Naive B cell (primary cell): Measurements from ENCODE around the gene SYT15. TPM values are rescaled to one million over a fixed set of nuclear protein-coding genes. Genes with fewer than 3 reads are reported as not detected.
"Not testable (repeated sequence)": the region's sequence is repeated elsewhere in the genome, so short reads cannot be mapped to it uniquely, and the experiment has no call there.

Experiments used
- ATAC-seq, 2 donors: fragments of 150-1000 bp; cut with Tn5 transposase; 2 replicates each; pipeline ENCODE4 v1.10.0; 2021; ENCODE audit warnings: low read depth in 2 of 2, mild to moderate bottlenecking in 2 of 2, moderate library complexity in 2 of 2
- DNase-seq: peaks from one replicate; pipeline ENCODE4 v3.0.0; 2022
- H3K27ac Mint-ChIP-seq, 6 donors: one replicate each; pipeline ENCODE4 v1.8.0; 2020 to 2022; ENCODE audit warnings: mild to moderate bottlenecking in 6 of 6, mixed read lengths in 6 of 6, moderate library complexity in 5 of 6, inconsistent platforms in 2 of 6
- H3K27me3 Mint-ChIP-seq, 3 donors: one replicate each; pipeline ENCODE4 v1.8.0; 2021 to 2022; ENCODE audit warnings: mixed read lengths in 3 of 3, mild to moderate bottlenecking in 1 of 3
- H3K36me3 Mint-ChIP-seq, 2 donors: one replicate each; pipeline ENCODE4 v1.8.0; 2020 to 2022; ENCODE audit warnings: mixed read lengths in 2 of 2, inconsistent platforms in 1 of 2, mild to moderate bottlenecking in 1 of 2
- H3K4me1 Mint-ChIP-seq, 3 donors: one replicate each; pipeline ENCODE4 v1.8.0; 2020 to 2022; ENCODE audit warnings: mixed read lengths in 3 of 3, inconsistent platforms in 1 of 3, mild to moderate bottlenecking in 1 of 3, moderate library complexity in 1 of 3
- H3K4me3 Mint-ChIP-seq, 8 donors: one replicate each; pipeline ENCODE4 v1.8.0; 2020 to 2022; ENCODE audit warnings: mild to moderate bottlenecking in 8 of 8, mixed read lengths in 8 of 8, moderate library complexity in 8 of 8, inconsistent platforms in 2 of 8
- H3K9me3 Mint-ChIP-seq, 7 donors: one replicate each; pipeline ENCODE4 v1.8.0; 2020 to 2022; ENCODE audit warnings: mixed read lengths in 7 of 7, mild to moderate bottlenecking in 5 of 7, inconsistent platforms in 2 of 7, moderate library complexity in 1 of 7
- polyA plus RNA-seq, 6 donors: library from polyadenylated mRNA; unstranded; fragments of 300-500 nt; fragmentation: Illumina TruSeq; gene quantifications; one replicate each; pipeline ENCODE4 v1.2.3, GENCODE V29; 2021; ENCODE audit warnings: low read depth in 6 of 6

The SYT15 gene
- polyA plus RNA-seq: under 1 TPM in 4 of 6 donors, not detected in 2; 0.06 to 0.36 (median 0.07) TPM

GRCh38 chr10:46578474-46579178 lies at the start of gene SYT15:
Gene SYT15, plus strand, starts transcription at chr10:46579128. Its CDS starts 41 bp downstream, at chr10:46579169.
- H3K27ac Mint-ChIP-seq, H3K4me1 Mint-ChIP-seq, H3K27me3 Mint-ChIP-seq, H3K9me3 Mint-ChIP-seq, DNase-seq, H3K36me3 Mint-ChIP-seq, H3K4me3 Mint-ChIP-seq, ATAC-seq: not testable (repeated sequence)

GRCh38 chr10:46529742-46530141 lies 49.2 kb upstream of the SYT15 start:
- H3K4me1 Mint-ChIP-seq, DNase-seq, H3K27ac Mint-ChIP-seq, H3K4me3 Mint-ChIP-seq, H3K36me3 Mint-ChIP-seq, ATAC-seq, H3K27me3 Mint-ChIP-seq, H3K9me3 Mint-ChIP-seq: not testable (repeated sequence)

- no peaks in the 10 kb centered on the region for H3K36me3 Mint-ChIP-seq
- H3K4me1 Mint-ChIP-seq: no peaks in the 10 kb centered on the region
- H3K27ac Mint-ChIP-seq: no peak overlapping the region
- no peak overlapping the region for H3K4me3 Mint-ChIP-seq
- ATAC-seq: no peak
- no peak for DNase-seq
- H3K9me3 Mint-ChIP-seq: no peaks in the 10 kb centered on the region
- peaks cover 0 to 6% (median 0%) of the 10 kb centered on the region in 3 donors for H3K27me3 Mint-ChIP-seq
Observed at GRCh38 chr10:46530249-46531186, 48.4 kb upstream of the SYT15 start.

- H3K9me3 Mint-ChIP-seq, DNase-seq: not testable (repeated sequence)
Observed at GRCh38 chr10:46532256-46532655, 46.7 kb upstream of the SYT15 start.

GRCh38 chr10:46534828-46535524 lies 44.0 kb upstream of the SYT15 start:
- peaks cover 3 to 31% (median 29%) of the 10 kb centered on the region in 3 donors for H3K27me3 Mint-ChIP-seq
- ATAC-seq (no peak), DNase-seq (no peak)
- H3K27ac Mint-ChIP-seq: no peak overlapping the region
- no peaks in the 10 kb centered on the region for H3K36me3 Mint-ChIP-seq
- no peak overlapping the region for H3K4me3 Mint-ChIP-seq
- no peaks in the 10 kb centered on the region for H3K9me3 Mint-ChIP-seq
- H3K4me1 Mint-ChIP-seq: peaks cover 0 to under 1% (median 0%) of the 10 kb centered on the region in 3 donors

More at GRCh38 chr10:46532256-46532655, 46.7 kb upstream of the SYT15 start:
- not testable (repeated sequence) for H3K4me1 Mint-ChIP-seq, ATAC-seq, H3K27ac Mint-ChIP-seq, H3K4me3 Mint-ChIP-seq, H3K36me3 Mint-ChIP-seq
- peaks cover 0 to 12% (median 11%) of the 10 kb centered on the region in 3 donors for H3K27me3 Mint-ChIP-seq

GRCh38 chr10:46536171-46536570 lies 42.8 kb upstream of the SYT15 start:
- Mint-ChIP-seq H3K4me1 (peaks cover 7 to 9% (median 8%) of the 10 kb centered on the region in 3 donors), H3K9me3 (peaks cover 0 to 5% (median 0%) of the 10 kb centered on the region in 7 donors), H3K27ac (no peak overlapping the region), H3K4me3 (no peak overlapping the region), H3K27me3 (peaks cover 15 to 42% (median 35%) of the 10 kb centered on the region in 3 donors), H3K36me3 (peaks cover 0 to 7% of the 10 kb centered on the region in 2 donors)
- ATAC-seq (no peak), DNase-seq (no peak)

GRCh38 chr10:46536781-46537180 lies 42.1 kb upstream of the SYT15 start:
- H3K9me3 Mint-ChIP-seq: peaks cover 0 to 5% (median 0%) of the 10 kb centered on the region in 7 donors
- H3K27me3 Mint-ChIP-seq: peaks cover 15 to 42% (median 35%) of the 10 kb centered on the region in 3 donors

GRCh38 chr10:46537309-46537708 lies 41.6 kb upstream of the SYT15 start:
- Mint-ChIP-seq H3K36me3 (peaks cover 0 to 7% of the 10 kb centered on the region in 2 donors), H3K4me3 (no peak overlapping the region), H3K27me3 (peaks cover 20 to 47% (median 36%) of the 10 kb centered on the region in 3 donors), H3K4me1 (peaks cover 7 to 9% (median 8%) of the 10 kb centered on the region in 3 donors), H3K9me3 (peaks cover 0 to 5% (median 0%) of the 10 kb centered on the region in 7 donors), H3K27ac (peak overlapping the region in 1 of 6 donors; percentile 37)
- DNase-seq (no peak), ATAC-seq (no peak)

More at GRCh38 chr10:46536781-46537180, 42.1 kb upstream of the SYT15 start:
- DNase-seq (no peak), ATAC-seq (no peak)
- Mint-ChIP-seq H3K4me1 (peaks cover 7 to 9% (median 8%) of the 10 kb centered on the region in 3 donors), H3K4me3 (no peak overlapping the region), H3K36me3 (peaks cover 0 to 7% of the 10 kb centered on the region in 2 donors), H3K27ac (peak overlapping the region in 1 of 6 donors; percentile 6)

- no peak for DNase-seq
- Mint-ChIP-seq H3K27ac (no peak overlapping the region), H3K4me3 (no peak overlapping the region), H3K4me1 (peaks cover 7 to 9% (median 8%) of the 10 kb centered on the region in 3 donors), H3K9me3 (peaks cover 0 to 5% (median 0%) of the 10 kb centered on the region in 7 donors), H3K36me3 (peaks cover 0 to 7% of the 10 kb centered on the region in 2 donors), H3K27me3 (peaks cover 29 to 55% (median 39%) of the 10 kb centered on the region in 3 donors)
- no peak for ATAC-seq
Observed at GRCh38 chr10:46538155-46538554, 40.8 kb upstream of the SYT15 start.

GRCh38 chr10:46538717-46539426 lies 40.1 kb upstream of the SYT15 start:
- Mint-ChIP-seq H3K36me3 (peaks cover 0 to 7% of the 10 kb centered on the region in 2 donors), H3K4me1 (peaks cover 7 to 9% (median 8%) of the 10 kb centered on the region in 3 donors), H3K9me3 (peaks cover 0 to 5% (median 0%) of the 10 kb centered on the region in 7 donors), H3K27ac (no peak overlapping the region), H3K4me3 (peak overlapping the region in 1 of 8 donors; percentile 2), H3K27me3 (peaks cover 33 to 57% (median 37%) of the 10 kb centered on the region in 3 donors)
- DNase-seq: no peak
- no peak for ATAC-seq

- H3K4me3 Mint-ChIP-seq: peak overlapping the region in 1 of 8 donors; percentile 72
- no peak for ATAC-seq
- peaks cover 0 to 7% of the 10 kb centered on the region in 2 donors for H3K36me3 Mint-ChIP-seq
- peaks cover 33 to 57% (median 37%) of the 10 kb centered on the region in 3 donors for H3K27me3 Mint-ChIP-seq
- H3K9me3 Mint-ChIP-seq: peaks cover 0 to 5% (median 0%) of the 10 kb centered on the region in 7 donors
- H3K4me1 Mint-ChIP-seq: peaks cover 7 to 9% (median 8%) of the 10 kb centered on the region in 3 donors
- no peak for DNase-seq
- H3K27ac Mint-ChIP-seq: no peak overlapping the region
Observed at GRCh38 chr10:46539596-46540411, 39.1 kb upstream of the SYT15 start.
